NCI-H524 (cell line): Measurements from ENCODE around the gene TMEM72.
A peak's percentile ranks its signal among the peaks of the same experiment; 100 is the strongest.

Source experiments
- DNase-seq, 2 experiments: peaks; one replicate each; lab custom pipeline; 2025; lab: John Stamatoyannopoulos, UW

The TMEM72 gene

GRCh38 chr10:44890696-44891563 lies 20.2 kb upstream of the TMEM72 start:
- DNase-seq: no peak

- DNase-seq: no peak
Measured at GRCh38 chr10:44891721-44892120, 19.4 kb upstream of the TMEM72 start.

- no peak for DNase-seq
Measured at GRCh38 chr10:44893604-44894468, 17.3 kb upstream of the TMEM72 start.

DNA sequence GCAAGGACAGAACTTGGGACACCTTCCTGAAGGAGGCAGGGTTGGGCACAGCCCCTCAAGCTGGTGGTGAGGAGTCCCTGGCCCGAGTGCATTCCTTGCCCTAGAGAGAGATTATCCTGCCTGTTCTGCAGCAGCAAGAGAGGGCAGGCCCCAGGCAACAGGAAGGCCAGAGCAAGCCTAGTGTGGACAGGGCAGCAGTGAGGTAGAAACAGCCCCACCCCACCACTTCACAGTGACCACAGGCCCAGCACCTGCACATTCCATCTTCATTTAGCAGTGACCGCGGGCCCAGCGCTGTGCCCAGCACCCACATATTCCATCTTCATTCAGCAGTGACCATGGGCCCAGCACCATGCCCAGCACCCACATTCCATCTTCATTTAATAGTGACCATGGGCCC lies 16.4 kb upstream of the TMEM72 start:
- DNase-seq: peak in 1 of 2 experiments; percentile 30

- DNase-seq: no peak
Measured at GRCh38 chr10:44895280-44895679, 15.9 kb upstream of the TMEM72 start.

GRCh38 chr10:44897049-44897448 lies 14.1 kb upstream of the TMEM72 start:
- no peak for DNase-seq

GRCh38 chr10:44898665-44899064 lies 12.5 kb upstream of the TMEM72 start:
- no peak for DNase-seq

DNA sequence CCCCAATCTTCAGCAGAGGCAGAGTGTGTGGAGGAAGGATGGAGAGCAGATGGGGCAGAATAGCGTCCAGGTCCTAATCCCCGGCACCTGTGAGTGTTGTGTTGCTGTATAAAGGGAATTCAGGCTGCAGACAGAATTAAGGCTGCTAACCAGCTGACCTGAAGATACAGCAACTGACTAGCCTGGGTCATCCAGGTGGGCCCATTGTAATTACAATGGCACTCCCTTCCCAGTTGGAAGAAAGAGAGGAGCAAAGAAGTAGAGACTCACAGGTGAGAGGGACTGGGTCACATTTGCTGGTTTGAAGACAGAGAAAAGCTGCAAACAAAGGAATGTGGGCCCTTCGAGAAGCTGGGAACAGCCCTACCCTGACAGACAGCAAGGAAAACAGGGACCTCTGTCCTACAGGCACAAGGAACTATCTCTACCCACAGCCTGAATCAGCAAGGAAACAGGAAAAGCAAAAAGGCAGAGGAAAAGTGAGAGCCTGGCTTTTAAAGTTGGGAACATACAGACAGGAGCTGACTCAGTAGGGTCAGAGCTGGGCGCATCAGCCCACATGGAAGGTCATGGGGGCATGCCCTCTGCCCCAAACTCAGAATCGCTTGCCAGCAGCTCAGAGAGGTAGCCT lies 11.6 kb upstream of the TMEM72 start:
- peak in 1 of 2 experiments; percentile 5 for DNase-seq

GRCh38 chr10:44902941-44903545 lies 8.1 kb upstream of the TMEM72 start:
- peak in 1 of 2 experiments; percentile 39 for DNase-seq

- no peak for DNase-seq
Measured at GRCh38 chr10:44906486-44906885, 4.7 kb upstream of the TMEM72 start.

- DNase-seq: no peak
Measured at GRCh38 chr10:44907556-44907955, 3.6 kb upstream of the TMEM72 start.

DNA sequence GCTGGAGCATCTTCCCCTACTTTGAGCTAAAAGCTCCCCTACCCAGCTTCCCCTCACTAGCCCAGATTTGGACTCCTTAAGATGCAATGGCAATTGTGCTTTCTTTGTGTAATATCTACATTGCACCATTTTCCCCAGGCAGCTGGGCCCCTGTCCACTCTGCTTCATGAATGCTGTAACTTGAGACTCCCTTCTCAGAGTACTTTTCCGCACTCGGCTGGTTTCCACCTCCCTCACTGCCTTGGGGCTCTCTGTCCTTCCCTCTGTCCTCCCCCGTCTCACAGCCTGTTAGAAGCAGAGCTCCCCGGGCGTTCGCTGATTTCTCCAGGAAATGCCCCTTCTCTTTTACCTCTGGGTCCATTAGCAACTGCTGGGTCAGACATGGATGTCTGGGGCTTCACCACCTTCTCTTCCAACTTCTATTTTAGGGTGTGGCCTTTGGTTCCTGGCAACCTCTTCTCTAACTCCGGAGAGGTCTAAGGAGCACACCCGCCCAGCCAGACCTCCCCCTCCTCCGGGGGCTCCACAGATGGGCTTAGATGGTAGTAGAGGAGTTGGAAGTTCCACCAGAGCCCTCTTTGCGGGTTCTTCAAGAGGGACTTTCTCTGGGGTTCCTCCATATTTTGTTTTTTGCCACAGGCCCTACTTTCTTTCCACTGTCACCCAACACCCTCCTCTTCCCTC lies 2.9 kb upstream of the TMEM72 start:
- DNase-seq: peak in 1 of 2 experiments; percentile 44

DNA sequence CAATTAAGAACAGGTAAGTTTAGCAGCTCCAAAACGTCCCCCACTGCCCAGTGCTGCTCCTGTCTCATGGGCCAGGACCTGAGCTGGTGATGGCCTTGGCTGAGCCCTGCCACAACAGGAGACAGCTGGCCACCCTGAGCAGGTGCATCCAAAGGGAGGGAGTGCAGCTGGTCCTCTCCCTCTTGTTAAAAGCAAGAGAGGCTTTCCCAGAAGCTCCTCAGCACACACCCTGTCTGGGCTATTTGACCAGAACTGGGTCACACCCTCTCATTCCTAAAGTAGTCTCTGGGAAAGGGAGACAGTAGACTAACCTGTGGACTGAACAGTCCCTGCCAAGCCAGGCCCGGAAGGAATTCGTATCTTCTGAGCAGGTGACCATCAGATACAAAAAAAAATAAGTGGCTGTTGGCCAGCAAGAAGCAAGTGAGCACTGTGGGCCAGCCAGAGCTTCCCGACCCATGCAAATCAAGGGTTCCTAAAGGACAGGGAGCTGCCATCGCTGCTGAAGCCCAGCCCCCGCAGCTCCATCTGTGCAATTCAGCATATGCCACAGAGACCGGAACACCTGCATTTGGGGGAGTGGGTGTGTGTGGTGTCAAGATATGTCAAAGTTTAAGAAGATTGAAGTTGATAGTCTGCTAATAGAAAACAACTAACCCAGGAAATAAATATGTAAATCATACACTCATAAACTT lies 2.1 kb upstream of the TMEM72 start:
- peak in 1 of 2 experiments; percentile 30 for DNase-seq

GRCh38 chr10:44909910-44910309 lies 1.2 kb upstream of the TMEM72 start:
- DNase-seq: no peak

DNA sequence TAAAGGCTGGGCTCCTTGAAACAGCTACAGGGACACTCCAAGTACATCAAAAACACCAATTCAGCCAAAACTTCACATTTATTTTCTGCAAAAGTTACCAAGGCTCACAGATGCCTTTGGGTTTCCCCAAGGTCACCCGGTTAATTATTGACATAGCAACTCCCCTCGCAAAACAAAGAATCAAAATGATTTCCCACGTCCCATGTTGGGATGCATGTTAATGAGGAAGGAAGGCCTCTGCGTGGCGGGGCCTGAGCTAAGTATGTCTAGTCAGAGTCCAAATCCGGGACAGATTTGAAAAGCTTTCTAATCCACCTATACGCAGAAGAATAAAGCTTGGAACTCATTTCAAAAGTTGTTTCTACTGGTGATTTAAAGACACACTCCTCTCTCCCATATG lies 535 bp upstream of the TMEM72 start:
- no peak for DNase-seq

GRCh38 chr10:44911951-44912350 lies 814 bp downstream of the TMEM72 start:
- no peak for DNase-seq

- peak in 1 of 2 experiments; percentile 58 for DNase-seq
Measured at GRCh38 chr10:44913350-44914081, 2.4 kb downstream of the TMEM72 start.

DNA sequence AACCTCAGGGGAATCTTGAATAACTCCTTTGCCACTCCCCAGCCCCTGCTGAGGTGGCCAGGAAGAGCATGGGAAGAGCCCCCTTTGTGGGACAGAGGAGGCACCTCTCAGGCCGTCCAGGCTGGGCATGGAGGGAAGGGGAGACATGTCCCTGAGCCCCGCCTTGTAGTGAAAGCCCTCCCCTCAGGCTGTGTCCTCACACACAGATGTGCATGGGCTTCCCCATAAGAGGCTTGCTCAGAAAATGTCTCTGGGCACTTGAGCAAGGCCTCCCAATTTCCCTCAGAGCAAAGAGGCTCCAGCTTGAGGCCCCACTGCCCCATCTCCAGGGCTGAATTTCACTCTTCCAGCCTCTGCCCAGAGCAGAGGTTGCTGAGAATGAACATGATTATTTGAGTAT lies 3.8 kb downstream of the TMEM72 start:
- DNase-seq: no peak

DNA sequence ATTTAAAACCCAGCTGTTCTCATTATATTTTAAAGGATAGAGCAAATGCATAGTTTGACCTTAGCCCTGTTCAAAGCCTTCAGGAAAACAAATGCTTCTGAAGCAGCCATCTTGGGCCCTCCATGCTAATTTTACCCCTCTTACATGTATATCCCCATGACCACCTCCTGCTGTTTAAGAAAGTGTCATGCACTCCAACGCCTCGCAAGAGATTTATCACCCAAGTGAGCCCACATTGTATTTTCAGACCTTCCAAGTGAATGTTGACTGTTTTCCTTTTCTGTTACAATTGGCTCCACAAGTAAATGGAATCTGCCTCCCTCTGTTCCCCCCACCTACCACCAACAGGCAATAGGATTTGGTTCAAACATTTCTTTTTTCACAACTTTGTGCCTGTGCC lies 5.3 kb downstream of the TMEM72 start:
- DNase-seq: no peak

GRCh38 chr10:44917848-44918247 lies 6.7 kb downstream of the TMEM72 start:
- DNase-seq: no peak
